ENCODE measurements around the gene MANF.
A peak's percentile ranks its signal among the peaks of the same experiment; 100 is the strongest.

The MANF gene

DNA sequence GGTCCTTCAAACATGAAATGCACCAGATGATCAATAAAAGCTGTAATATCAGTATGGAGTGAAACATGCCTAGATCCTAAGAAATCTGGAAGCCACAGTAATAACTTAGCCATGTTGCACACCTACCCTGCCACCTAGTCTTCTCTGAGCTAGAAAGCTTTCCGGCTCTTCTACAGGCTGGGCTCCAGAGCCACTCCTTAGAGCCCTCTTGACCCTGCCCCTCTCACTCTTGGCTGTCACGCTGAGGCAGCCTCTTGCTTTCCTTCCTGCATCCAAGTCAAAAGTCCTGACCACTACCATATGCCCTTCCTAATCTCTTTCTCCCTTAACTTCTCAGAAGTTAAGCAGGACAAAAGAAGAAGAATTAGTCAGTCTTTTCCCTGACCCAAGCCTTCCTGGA is 23.7 kb downstream of the MANF start:
- H3K27ac Mint-ChIP-seq, result no peak overlapping the region
- H3K9me3 Mint-ChIP-seq, result no peaks in the 10 kb centered on the region
- no peak overlapping the region for H3K4me3 Mint-ChIP-seq
- H3K4me1 Mint-ChIP-seq (ENCODE audit: low read depth), result peaks cover 4% of the 10 kb centered on the region
- peaks cover 34% of the 10 kb centered on the region for H3K36me3 Mint-ChIP-seq (ENCODE audit: low read depth)
- H3K27me3 Mint-ChIP-seq (ENCODE audit: low read depth), result no peaks in the 10 kb centered on the region

GRCh38 chr3:51422211-51422610 is 37.1 kb downstream of the MANF start:
- Mint-ChIP-seq H3K9me3 (no peaks in the 10 kb centered on the region), H3K27me3 (ENCODE audit: low read depth) (no peaks in the 10 kb centered on the region), H3K4me1 (ENCODE audit: low read depth) (peaks cover 2% of the 10 kb centered on the region), H3K36me3 (ENCODE audit: low read depth) (peaks cover 24% of the 10 kb centered on the region), H3K27ac (peak overlapping the region; percentile 31), H3K4me3 (no peak overlapping the region)

GRCh38 chr3:51426921-51427320 is 41.8 kb downstream of the MANF start:
- Mint-ChIP-seq H3K27me3 (ENCODE audit: low read depth) (no peaks in the 10 kb centered on the region), H3K27ac (no peak overlapping the region), H3K9me3 (no peaks in the 10 kb centered on the region), H3K4me1 (ENCODE audit: low read depth) (peaks cover 2% of the 10 kb centered on the region), H3K36me3 (ENCODE audit: low read depth) (peaks cover 25% of the 10 kb centered on the region), H3K4me3 (no peak overlapping the region)

DNA sequence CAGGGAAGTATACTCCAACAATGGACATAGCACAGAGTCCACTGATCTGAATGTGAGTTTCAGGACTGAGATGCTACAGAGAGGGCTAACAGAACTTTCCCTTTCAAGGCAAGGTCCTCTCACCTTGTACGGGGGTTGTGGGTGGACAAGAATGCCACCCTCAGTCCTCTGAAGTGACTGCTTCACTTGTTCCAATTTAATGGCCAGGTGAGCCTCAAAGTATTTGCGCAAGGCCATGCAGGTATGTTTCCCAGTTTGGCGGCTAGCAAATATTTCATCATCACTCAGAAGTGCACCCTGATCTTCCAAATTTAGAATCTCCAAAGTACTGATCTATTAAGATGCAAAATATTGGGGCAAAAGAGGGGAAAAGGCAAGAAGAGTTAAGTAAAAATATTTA is 44.0 kb downstream of the MANF start:
- H3K4me1 Mint-ChIP-seq (ENCODE audit: low read depth), result no peaks in the 10 kb centered on the region
- no peaks in the 10 kb centered on the region for H3K27me3 Mint-ChIP-seq (ENCODE audit: low read depth)
- H3K9me3 Mint-ChIP-seq, result no peaks in the 10 kb centered on the region
- no peak overlapping the region for H3K4me3 Mint-ChIP-seq
- peaks cover 23% of the 10 kb centered on the region for H3K36me3 Mint-ChIP-seq (ENCODE audit: low read depth)
- no peak overlapping the region for H3K27ac Mint-ChIP-seq

GRCh38 chr3:51434110-51434509 is 49.0 kb downstream of the MANF start:
- Mint-ChIP-seq H3K36me3 (ENCODE audit: low read depth) (peaks cover 18% of the 10 kb centered on the region), H3K27ac (no peak overlapping the region), H3K4me1 (ENCODE audit: low read depth) (peaks cover 5% of the 10 kb centered on the region), H3K27me3 (ENCODE audit: low read depth) (no peaks in the 10 kb centered on the region), H3K9me3 (no peaks in the 10 kb centered on the region), H3K4me3 (no peak overlapping the region)

GRCh38 chr3:51434746-51435327 is 49.7 kb downstream of the MANF start:
- peaks cover 13% of the 10 kb centered on the region for H3K36me3 Mint-ChIP-seq (ENCODE audit: low read depth)
- no peak overlapping the region for H3K27ac Mint-ChIP-seq

DNA sequence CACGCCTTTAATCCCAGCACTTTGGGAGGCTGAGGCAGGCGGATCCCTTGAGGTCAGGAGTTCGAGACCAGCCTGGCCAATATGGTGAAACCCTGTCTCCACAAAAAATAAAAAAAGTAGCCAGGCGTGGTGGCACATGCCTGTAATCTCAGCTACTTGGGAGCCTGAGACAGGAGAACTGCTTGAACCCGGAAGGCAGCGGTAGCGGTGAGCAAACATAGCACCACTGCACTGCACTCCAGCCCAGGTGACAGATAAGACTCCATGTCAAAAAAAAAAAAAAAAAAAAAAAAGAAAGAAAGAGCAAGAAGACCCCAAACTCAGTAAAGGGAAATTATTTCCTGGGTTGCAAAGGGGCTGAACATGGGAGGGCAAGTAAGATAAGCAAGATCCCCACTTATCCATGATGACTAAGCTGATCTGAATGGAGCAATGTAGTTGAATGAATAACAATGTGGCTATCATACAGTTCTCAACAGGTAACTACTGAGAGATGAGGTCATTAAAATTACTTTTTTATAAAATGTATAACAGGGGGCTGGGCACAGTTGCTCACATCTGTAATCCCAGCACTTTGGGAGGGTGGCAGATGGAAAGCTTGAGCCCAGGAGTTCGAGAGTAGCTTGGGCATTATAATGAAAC is 52.0 kb downstream of the MANF start:
- Mint-ChIP-seq H3K27me3 (ENCODE audit: low read depth) (no peaks in the 10 kb centered on the region), H3K36me3 (ENCODE audit: low read depth) (peaks cover 18% of the 10 kb centered on the region), H3K9me3 (no peaks in the 10 kb centered on the region), H3K4me3 (no peak overlapping the region), H3K4me1 (ENCODE audit: low read depth) (peaks cover 16% of the 10 kb centered on the region), H3K27ac (no peak overlapping the region)

More at GRCh38 chr3:51434746-51435327, 49.7 kb downstream of the MANF start:
- Mint-ChIP-seq H3K4me1 (ENCODE audit: low read depth) (peaks cover 5% of the 10 kb centered on the region), H3K27me3 (ENCODE audit: low read depth) (no peaks in the 10 kb centered on the region), H3K9me3 (no peaks in the 10 kb centered on the region), H3K4me3 (no peak overlapping the region)
